PFSK-1 (cell line): ENCODE measurements around the gene MIP.

Experiments used
- POLR2AphosphoS5 ChIP-seq: IDR thresholded peaks from 2 replicates; pipeline ENCODE4 v1.6.1; 2012; ENCODE audit warnings: low read depth, mild to moderate bottlenecking, control low read depth, low read length, moderate library complexity
- SIN3A ChIP-seq: IDR thresholded peaks from 2 replicates; pipeline ENCODE4 v1.6.1; 2012; ENCODE audit warnings: mild to moderate bottlenecking, low read length, moderate library complexity, borderline replicate concordance; ENCODE audit not compliant: insufficient read depth
- TAF1 ChIP-seq: IDR thresholded peaks from 2 replicates; pipeline ENCODE4 v1.6.1; 2012; ENCODE audit warnings: low read length, control low read depth, borderline replicate concordance; ENCODE audit not compliant: insufficient read depth

DNA sequence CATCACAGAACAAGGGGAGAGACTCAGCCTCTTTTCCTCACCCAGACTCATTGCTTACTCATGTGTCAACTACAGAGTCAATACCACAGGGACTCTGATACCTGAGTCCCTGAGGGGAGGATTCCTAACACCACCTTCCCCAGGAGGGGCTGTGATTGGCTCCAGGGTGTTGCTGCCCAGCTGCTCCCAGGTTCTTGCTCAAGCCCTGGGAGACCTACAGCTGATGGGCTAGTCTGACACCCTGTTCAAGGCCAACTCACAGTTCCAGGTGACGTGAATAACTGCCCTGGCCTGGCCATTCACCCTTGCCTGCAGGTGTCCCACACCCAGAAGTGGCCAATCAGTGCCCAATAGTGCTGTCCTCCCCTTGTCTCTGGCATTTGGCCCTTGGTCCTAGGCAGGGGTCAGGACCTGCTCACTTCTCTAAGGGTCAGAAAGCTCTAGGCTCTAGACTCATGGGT, 22.5 kb upstream of the MIP start:
- TF ChIP-seq TAF1 (no peak), POLR2AphosphoS5 (no peak), SIN3A (no peak)
